Activated naive CD4-positive, alpha-beta T cell treated with anti-CD3 and anti-CD28 coated beads for 36 hours (primary cell): ENCODE measurements around the gene ARF3. TPM values are rescaled to one million over a fixed set of nuclear protein-coding genes. Genes with fewer than 3 reads are reported as not detected.

ENCODE experiments used
- CTCF ChIA-PET: fragments of 350-600 bp; sonication (Branson Sonifier 250); formaldehyde crosslinking; loops from one replicate; lab custom pipeline; 2021; ENCODE audit warnings: antibody characterized with exemption; lab: Charles Lee
- DNase-seq: peaks from one replicate; pipeline ENCODE4 v3.0.0-alpha.2; 2020
- H3K27ac Mint-ChIP-seq: one replicate; pipeline ENCODE4 v1.8.0; 2021; ENCODE audit warnings: mild to moderate bottlenecking, mixed read lengths
- H3K27me3 Mint-ChIP-seq: one replicate; pipeline ENCODE4 v1.8.0; 2021; ENCODE audit warnings: low read depth, mixed read lengths
- H3K36me3 Mint-ChIP-seq: one replicate; pipeline ENCODE4 v1.8.0; 2021; ENCODE audit warnings: low read depth, mixed read lengths
- H3K4me1 Mint-ChIP-seq: one replicate; pipeline ENCODE4 v1.8.0; 2021; ENCODE audit warnings: low read depth, mixed read lengths
- H3K4me3 Mint-ChIP-seq: one replicate; pipeline ENCODE4 v1.8.0; 2021; ENCODE audit warnings: mild to moderate bottlenecking, moderate library complexity, mixed read lengths
- H3K9me3 Mint-ChIP-seq: one replicate; pipeline ENCODE4 v1.8.0; 2021; ENCODE audit warnings: mixed read lengths
- intact Hi-C: fragments of 100-400 bp; cut with micrococcal nuclease; formaldehyde crosslinking; loops from one replicate; pipeline ENCODE4 v1.15.1; 2023
- total RNA-seq, 2 experiments: library from RNA; stranded (reverse); gene quantifications; one replicate each; pipeline ENCODE4 v1.2.3, GENCODE V29; 2021

Gene ARF3
- total RNA-seq, 2 experiments from 2014 or later, result 84.4 to 87.3 TPM

DNA sequence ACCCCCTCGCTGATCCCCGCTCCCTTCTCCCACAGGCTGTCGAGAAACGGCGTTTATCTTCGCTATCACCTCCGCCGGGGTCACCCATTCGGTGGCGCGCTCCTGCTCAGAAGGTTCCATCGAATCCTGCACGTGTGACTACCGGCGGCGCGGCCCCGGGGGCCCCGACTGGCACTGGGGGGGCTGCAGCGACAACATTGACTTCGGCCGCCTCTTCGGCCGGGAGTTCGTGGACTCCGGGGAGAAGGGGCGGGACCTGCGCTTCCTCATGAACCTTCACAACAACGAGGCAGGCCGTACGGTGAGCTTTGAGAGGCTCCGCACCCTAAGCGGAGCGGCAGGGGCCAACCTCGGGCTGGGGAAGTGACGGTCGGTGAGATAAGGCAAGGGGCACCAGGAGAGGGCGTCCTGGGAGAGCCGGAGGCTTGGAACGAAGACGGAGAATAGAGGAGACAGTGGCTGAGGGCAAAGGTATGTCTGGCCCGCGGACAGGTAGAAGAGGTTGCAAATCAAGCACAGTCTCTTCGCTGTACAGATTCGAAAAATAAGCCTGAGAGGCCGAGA lies 23.2 kb upstream of the ARF3 start:
- H3K27ac Mint-ChIP-seq, result no peak overlapping the region
- no peaks in the 10 kb centered on the region for H3K9me3 Mint-ChIP-seq
- H3K4me1 Mint-ChIP-seq, result peaks cover 42% of the 10 kb centered on the region
- H3K36me3 Mint-ChIP-seq, result no peaks in the 10 kb centered on the region
- H3K4me3 Mint-ChIP-seq, result peak overlapping the region; percentile 62
- intact Hi-C loops, result loop anchor here (1.0 kb wide), 1 partner anchor 15 kb away; no protein-coding TSS in a partner anchor
- H3K27me3 Mint-ChIP-seq, result peaks cover 54% of the 10 kb centered on the region
- DNase-seq, result peak; percentile 58
- CTCF ChIA-PET, result interaction anchor here (1.0 to 13.9 kb wide), 10 partner anchors 8 to 128 kb away, joined by 3 to 223 read pairs (median 12); partner anchors contain the start of genes ARF3, DDN, DDX23 and FKBP11

DNA sequence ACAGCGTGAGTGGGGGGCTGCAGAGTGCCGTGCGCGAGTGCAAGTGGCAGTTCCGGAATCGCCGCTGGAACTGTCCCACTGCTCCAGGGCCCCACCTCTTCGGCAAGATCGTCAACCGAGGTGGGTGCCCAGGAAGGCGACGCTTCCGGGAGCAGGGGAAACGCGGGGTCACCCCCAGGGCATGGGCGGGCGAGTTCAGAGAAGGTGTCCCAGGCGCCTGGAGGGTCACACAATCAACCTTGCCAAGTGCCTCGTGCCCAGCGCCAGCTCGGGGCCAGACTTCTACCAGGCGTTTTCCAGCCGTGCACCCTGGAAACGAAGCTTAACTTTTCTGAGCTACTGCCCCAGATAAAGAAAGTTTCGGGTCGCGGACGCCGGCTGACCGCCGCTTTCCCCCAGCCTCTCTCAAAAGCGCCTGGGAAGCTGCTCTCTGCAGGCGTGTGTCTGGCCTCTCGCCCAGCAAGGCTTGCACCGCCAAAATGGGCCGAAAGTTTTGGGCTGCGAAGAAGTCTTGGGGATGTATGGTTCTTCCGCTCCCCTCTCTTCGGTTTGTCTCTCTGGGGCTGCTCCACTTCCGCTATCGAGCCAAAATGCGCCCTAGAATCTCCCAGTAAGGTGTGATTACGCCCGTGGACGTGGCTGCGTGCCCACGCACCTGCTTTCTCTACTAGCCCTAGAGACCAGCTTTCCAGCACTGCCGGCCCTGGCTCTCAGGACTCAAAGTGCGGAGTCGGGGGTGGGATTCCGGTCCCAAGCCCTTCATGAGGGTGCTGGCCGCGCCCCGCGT lies 22.5 kb upstream of the ARF3 start:
- DNase-seq, result peak; percentile 34
- CTCF ChIA-PET, result interaction anchor here (0.8 to 13.9 kb wide), 12 partner anchors 8 to 56 kb away, joined by 3 to 223 read pairs (median 4); partner anchors contain the start of genes ARF3, DDN and FKBP11
- H3K4me1 Mint-ChIP-seq, result peaks cover 42% of the 10 kb centered on the region

DNA sequence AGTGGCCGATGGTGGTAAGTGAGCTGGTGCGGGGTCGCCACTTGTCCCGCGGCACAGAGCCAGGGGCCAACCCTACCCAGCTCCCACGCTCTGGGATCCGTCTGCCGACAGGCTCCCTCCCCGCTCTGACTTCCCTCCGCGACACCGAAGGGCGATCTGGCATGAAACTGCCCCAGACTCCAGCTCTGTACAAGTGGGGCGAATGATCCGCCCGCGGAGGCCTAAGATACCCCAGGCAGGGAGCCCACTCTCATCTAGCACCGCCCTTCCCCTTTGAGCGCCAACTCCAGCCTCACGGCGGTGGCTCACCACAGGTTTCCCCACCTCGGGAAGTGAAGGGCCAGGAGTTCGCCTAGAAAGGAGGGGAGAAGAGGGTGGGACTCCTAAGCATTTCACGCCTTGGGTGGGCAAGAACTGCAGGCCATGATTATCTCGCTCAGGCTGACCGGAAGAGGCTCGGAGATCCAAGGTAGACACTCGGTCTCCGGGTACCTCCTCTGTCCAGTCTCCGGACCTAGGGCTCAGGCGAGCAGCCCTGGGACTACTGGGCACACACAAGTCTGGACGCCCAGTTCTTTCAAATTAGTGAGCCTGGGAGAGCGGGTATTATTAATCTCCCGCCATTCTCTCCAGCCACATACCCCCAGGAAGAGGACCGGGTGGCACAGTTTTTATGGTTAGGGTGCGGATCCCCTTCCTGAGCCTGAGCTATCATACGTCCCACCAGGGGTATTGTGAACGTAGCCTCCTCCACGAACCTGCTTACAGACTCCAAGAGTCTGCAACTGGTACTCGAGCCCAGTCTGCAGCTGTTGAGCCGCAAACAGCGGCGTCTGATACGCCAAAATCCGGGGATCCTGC lies 21.7 kb upstream of the ARF3 start:
- CTCF ChIA-PET, result interaction anchor here (0.5 to 13.9 kb wide), 16 partner anchors 8 to 256 kb away, joined by 3 to 223 read pairs (median 6); partner anchors contain the start of genes ARF3, DDN and FKBP11
- intact Hi-C loops, result loop anchor here (1.0 to 10.0 kb wide), 6 partner anchors 9 to 366 kb away; partner anchors contain the start of genes DHH, DNAJC22 and PRKAG1
- peaks cover 42% of the 10 kb centered on the region for H3K4me1 Mint-ChIP-seq
- H3K27ac Mint-ChIP-seq, result no peak overlapping the region
- H3K36me3 Mint-ChIP-seq, result no peaks in the 10 kb centered on the region
- H3K4me3 Mint-ChIP-seq, result peak overlapping the region; percentile 56
- H3K27me3 Mint-ChIP-seq, result peaks cover 61% of the 10 kb centered on the region
- no peaks in the 10 kb centered on the region for H3K9me3 Mint-ChIP-seq
- DNase-seq, result no peak

More for the DNA sequence above, 22.5 kb upstream of the ARF3 start:
- Mint-ChIP-seq H3K27me3 (peaks cover 57% of the 10 kb centered on the region), H3K9me3 (no peaks in the 10 kb centered on the region), H3K27ac (no peak overlapping the region), H3K4me3 (peak overlapping the region; percentile 62), H3K36me3 (no peaks in the 10 kb centered on the region)
- intact Hi-C loops, result loop anchor here (1.0 to 10.0 kb wide), 3 partner anchors 16 to 365 kb away; partner anchors contain the start of genes DHH and DNAJC22

DNA sequence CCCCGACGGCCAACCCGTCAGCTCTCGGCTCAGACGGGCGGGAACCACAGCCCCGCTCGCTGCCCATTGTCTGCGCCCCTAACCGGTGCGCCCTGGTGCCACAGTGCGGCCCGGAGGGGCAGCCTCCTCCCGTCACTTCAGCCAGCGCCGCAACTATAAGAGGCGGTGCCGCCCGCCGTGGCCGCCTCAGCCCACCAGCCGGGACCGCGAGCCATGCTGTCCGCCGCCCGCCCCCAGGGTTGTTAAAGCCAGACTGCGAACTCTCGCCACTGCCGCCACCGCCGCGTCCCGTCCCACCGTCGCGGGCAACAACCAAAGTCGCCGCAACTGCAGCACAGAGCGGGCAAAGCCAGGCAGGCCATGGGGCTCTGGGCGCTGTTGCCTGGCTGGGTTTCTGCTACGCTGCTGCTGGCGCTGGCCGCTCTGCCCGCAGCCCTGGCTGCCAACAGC lies 21.0 kb upstream of the ARF3 start, which contains the start of gene WNT1:
Gene WNT1 (plus strand): TSS at position 32 of the 450 bp plus-strand sequence. CDS start 329 bp downstream, at position 361.
- intact Hi-C loops, result loop anchor here (1.0 to 10.0 kb wide), 6 partner anchors 8 to 366 kb away; partner anchors contain the start of genes DHH, DNAJC22 and PRKAG1
- Mint-ChIP-seq H3K36me3 (no peaks in the 10 kb centered on the region), H3K27ac (no peak within 1 kb of the TSS)

DNA sequence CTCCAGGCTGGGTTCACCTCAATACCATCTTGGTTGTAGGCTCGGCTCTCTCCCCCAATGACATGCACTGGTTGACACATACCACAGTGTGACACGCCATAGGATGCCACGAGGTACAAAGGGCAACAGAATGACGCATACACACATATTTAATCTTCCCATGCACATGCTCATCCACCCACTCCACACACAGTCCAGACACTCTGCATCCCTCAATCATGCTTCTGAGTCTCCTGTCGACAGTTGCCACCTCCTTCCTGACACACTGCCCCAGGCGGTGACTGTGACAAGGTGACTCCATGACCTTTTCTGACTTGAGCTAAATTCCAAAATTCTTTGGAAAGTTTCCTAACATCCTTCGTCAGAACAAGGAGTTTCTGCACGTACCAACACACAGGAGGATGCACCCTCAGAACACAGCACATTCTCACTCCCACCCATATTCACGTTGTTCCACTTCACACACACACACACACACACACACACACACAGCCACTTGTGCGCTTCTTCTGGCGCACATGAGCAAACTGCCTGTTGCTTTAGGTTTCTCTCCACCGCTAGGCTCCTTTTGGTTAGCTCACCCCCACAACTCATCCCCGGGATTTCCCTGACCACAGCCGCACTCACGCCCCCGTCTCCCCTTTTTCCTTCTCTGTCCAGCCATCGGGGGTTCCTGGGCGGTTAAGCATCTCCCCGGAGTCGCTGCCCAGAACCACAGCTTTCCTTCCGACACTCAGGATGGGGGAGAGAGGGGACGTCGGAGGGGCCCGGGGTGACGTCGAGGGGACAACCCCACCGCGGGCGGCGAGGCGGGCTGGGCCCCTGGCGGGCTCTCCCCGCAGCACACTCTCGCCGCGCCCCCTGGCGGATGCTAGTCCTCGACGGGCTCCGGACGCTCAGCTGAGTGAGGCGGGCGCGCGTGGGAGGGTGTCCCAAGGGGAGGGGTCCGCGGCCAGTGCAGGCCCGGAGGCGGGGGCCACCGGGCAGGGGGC lies 20.3 kb upstream of the ARF3 start:
- peak; percentile 83 for DNase-seq
- H3K27me3 Mint-ChIP-seq, result peaks cover 67% of the 10 kb centered on the region
- H3K9me3 Mint-ChIP-seq, result no peaks in the 10 kb centered on the region
- H3K4me1 Mint-ChIP-seq, result peaks cover 44% of the 10 kb centered on the region
- intact Hi-C loops, result loop anchor here (1.0 to 10.0 kb wide), 8 partner anchors 7 to 367 kb away; partner anchors contain the start of genes CACNB3, DDX23, DHH and DNAJC22
- peak overlapping the region; percentile 19 for H3K4me3 Mint-ChIP-seq
- CTCF ChIA-PET, result interaction anchor here (0.5 to 13.9 kb wide), 19 partner anchors 10 to 167 kb away, joined by 3 to 223 read pairs (median 4); partner anchors contain the start of genes ARF3, DDN, DDX23 and FKBP11
- no peak overlapping the region for H3K27ac Mint-ChIP-seq
- no peaks in the 10 kb centered on the region for H3K36me3 Mint-ChIP-seq

More for the DNA sequence above, 21.0 kb upstream of the ARF3 start, which contains the start of gene WNT1:
- Mint-ChIP-seq H3K4me3 (peak within 1 kb of the TSS; percentile 50), H3K27me3 (peaks cover 65% of the 10 kb centered on the region), H3K4me1 (peaks cover 42% of the 10 kb centered on the region), H3K9me3 (no peaks in the 10 kb centered on the region)
- DNase-seq, result no peak
- CTCF ChIA-PET, result interaction anchor here (0.5 to 13.9 kb wide), 19 partner anchors 10 to 166 kb away, joined by 3 to 223 read pairs (median 4); partner anchors contain the start of genes ARF3, DDN, DDX23 and FKBP11

DNA sequence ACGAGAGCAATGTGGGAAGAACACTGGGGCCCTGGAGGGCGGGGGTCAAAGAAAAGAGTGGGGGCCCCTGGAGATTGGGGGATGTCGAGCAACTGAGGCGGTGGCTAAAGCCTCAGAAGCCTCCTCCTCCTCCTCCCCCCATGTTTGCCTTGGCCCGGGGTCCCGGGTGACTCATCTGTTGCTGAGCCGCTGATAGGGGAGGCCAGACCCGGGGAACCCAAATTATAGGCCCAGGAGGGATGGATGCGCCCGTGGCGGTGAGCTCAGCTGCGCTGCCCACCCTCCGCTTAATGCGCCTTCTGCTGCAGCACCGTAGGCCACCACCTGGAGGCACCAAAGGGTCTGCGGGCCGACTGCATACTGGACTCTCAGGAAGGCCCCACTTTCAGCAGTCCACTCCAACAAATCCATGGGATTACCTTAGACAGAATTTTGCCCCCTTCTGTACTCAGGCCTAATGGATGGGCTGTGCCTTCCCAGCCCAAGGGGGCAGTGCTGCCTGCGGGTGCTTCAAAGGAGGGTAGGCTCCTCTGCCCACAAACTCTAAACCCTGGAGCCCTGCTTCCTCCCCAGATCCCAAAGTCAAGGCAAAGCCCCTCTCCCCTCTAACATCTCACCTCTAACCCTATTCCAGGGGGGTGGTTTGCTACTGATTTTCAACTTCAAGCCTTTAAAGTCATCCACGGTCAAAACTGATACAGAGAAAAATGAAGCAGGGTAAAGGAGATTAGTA lies 16.8 kb upstream of the ARF3 start:
- peak; percentile 45 for DNase-seq
- Mint-ChIP-seq H3K27ac (no peak overlapping the region), H3K9me3 (no peaks in the 10 kb centered on the region), H3K4me3 (no peak overlapping the region), H3K27me3 (peaks cover 57% of the 10 kb centered on the region), H3K4me1 (peaks cover 41% of the 10 kb centered on the region), H3K36me3 (no peaks in the 10 kb centered on the region)
- CTCF ChIA-PET, result interaction anchor here (1.0 to 3.8 kb wide), 4 partner anchors 8 to 50 kb away, joined by 3 to 26 read pairs (median 4); no protein-coding TSS in a partner anchor
- intact Hi-C loops, result loop anchor here (10.0 kb wide), 1 partner anchor 371 kb away; the partner anchor contains the start of gene DNAJC22

DNA sequence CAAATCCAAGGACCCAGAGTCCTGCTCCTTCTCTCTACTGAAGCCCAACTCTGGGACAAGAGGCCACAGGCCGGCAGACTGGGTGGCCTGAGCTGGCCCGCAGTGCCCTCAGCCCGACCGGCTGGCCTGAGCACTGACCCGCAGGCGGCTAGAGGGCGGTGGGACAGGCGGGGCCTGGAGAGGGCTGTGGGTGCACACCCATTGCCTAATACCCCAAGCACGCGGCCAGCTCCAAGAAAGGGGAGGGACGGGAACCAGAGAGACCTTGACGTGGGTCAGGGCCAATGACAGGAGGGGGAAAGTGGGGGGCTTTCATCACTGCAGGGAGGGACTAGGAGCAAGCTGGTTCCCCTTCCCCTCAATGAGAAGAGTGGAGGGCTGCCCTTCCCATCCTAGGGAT lies 16.2 kb upstream of the ARF3 start:
- H3K4me1 Mint-ChIP-seq, result peaks cover 40% of the 10 kb centered on the region
- no peak for DNase-seq
- H3K36me3 Mint-ChIP-seq, result no peaks in the 10 kb centered on the region
- H3K4me3 Mint-ChIP-seq, result no peak overlapping the region
- no peaks in the 10 kb centered on the region for H3K9me3 Mint-ChIP-seq
- no peak overlapping the region for H3K27ac Mint-ChIP-seq
- CTCF ChIA-PET, result interaction anchor here (0.6 to 3.8 kb wide), 4 partner anchors 9 to 146 kb away, joined by 3 to 26 read pairs (median 3); no protein-coding TSS in a partner anchor
- intact Hi-C loops, result loop anchor here (10.0 kb wide), 1 partner anchor 371 kb away; the partner anchor contains the start of gene DNAJC22
- peaks cover 52% of the 10 kb centered on the region for H3K27me3 Mint-ChIP-seq

DNA sequence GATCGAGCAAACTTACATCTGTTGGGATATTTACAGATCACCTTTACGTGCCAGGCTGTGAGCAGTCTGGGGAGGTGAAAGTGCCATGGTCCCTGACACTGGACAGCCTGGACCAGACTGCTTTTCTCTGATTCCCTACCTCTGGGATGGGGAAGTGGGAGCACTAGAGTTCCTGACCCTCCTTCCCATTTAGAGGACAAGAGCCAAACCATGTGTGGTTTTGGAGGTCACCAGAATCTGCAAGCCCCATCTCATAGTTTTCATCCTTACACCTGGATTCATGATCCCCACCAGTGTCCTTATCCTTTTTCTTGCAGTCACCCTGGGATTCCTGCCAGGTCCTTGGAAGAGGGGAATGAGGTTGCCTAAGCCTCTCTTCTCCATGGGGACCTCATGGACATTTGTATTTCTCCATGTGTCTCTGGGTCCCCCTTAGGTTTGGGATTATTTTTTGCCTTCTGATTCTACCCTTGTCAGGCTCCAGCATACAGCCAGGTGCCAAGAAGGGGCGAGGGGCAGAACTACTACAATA lies 15.7 kb upstream of the ARF3 start:
- CTCF ChIA-PET, result interaction anchor here (0.6 to 3.8 kb wide), 4 partner anchors 10 to 147 kb away, joined by 3 to 26 read pairs (median 3); no protein-coding TSS in a partner anchor
- Mint-ChIP-seq H3K9me3 (no peaks in the 10 kb centered on the region), H3K4me1 (peaks cover 40% of the 10 kb centered on the region), H3K27me3 (peaks cover 50% of the 10 kb centered on the region), H3K4me3 (no peak overlapping the region), H3K36me3 (no peaks in the 10 kb centered on the region), H3K27ac (no peak overlapping the region)
- intact Hi-C loops, result loop anchor here (10.0 kb wide), 1 partner anchor 372 kb away; the partner anchor contains the start of gene DNAJC22
- no peak for DNase-seq

DNA sequence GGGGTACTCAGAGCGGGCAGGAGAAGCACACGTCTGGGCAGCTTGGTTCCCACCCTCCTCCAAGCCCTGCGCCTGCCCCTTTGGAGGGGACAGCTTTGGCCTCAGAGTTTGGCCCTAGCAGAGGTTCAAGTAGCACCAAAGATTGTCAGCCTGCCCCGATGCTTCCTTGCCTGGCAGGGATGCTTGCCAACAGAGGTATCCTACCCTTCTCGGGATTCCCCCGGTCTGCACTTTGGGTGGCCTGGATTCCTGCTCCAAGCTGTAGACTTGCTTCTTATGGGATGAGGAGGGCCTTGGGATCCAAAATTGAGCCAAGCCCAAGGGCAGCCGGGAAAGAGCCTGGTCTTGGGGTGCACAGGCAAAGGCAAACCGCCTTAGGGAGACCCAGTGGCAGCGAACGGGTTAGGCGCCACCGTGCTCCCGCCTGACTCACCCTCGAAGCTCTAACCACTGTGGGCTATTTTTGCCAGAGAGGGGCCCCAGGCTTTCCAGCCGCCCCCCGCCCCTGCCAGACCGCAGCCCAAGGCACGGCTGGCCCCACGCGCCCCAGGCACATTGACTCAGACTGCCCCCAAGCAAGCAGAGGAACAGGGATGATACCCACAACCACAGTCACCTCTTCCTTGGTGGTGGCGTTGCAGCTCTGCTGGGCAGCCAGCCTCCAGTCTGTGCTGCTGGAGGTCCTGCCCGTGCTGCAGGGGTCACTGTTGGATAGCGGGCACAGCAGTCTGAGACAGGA lies 15.1 kb upstream of the ARF3 start:
- intact Hi-C loops, result loop anchor here (10.0 kb wide), 1 partner anchor 372 kb away; the partner anchor contains the start of gene DNAJC22
- Mint-ChIP-seq H3K36me3 (no peaks in the 10 kb centered on the region), H3K4me3 (no peak overlapping the region), H3K27ac (no peak overlapping the region), H3K4me1 (peaks cover 35% of the 10 kb centered on the region), H3K9me3 (no peaks in the 10 kb centered on the region), H3K27me3 (peaks cover 46% of the 10 kb centered on the region)
- CTCF ChIA-PET, result interaction anchor here (0.5 to 3.8 kb wide), 3 partner anchors 15 to 112 kb away, joined by 3 to 26 read pairs (median 3); no protein-coding TSS in a partner anchor
- DNase-seq, result no peak
